SK-N-SH (cell line): Measurements from ENCODE around the gene KIF25. TPM values are rescaled to one million over a fixed set of nuclear protein-coding genes. Genes with fewer than 3 reads are reported as not detected.

ENCODE experiments used
- CTCF ChIA-PET: fragments of 300-600, 350-600 bp; formaldehyde crosslinking; extraction: SDS; loops from one replicate; lab custom pipeline; 2021; lab: Yijun Ruan, JAX
- POLR2A ChIA-PET: fragments of 350-600 bp; sonication (Branson Sonifier 250); formaldehyde crosslinking; extraction: SDS; loops from one replicate; lab custom pipeline; 2020; ENCODE audit warnings: antibody characterized with exemption, inconsistent platforms; lab: Yijun Ruan, JAX
- DNase-seq: peaks from one replicate; pipeline ENCODE4 v3.0.0; 2012
- H2AFZ ChIP-seq: fragments of 200-600 bp; sonication (generic); 2 replicates; pipeline ENCODE4 v1.8.1; 2016; ENCODE audit warnings: antibody characterized with exemption, mild to moderate bottlenecking, low read depth
- H3F3A ChIP-seq: fragments of 200-600 bp; sonication (generic); replicated peaks from 2 replicates; pipeline ENCODE3; 2016; ENCODE audit warnings: antibody characterized with exemption, mild to moderate bottlenecking; ENCODE audit not compliant: insufficient read depth
- H3K27ac ChIP-seq, 2 experiments: fragments of 200-500 bp in 1 of 2; fragments of 200-600 bp in 1 of 2; sonication (Bioruptor generic) in 1 of 2; sonication (generic), shearing (Covaris generic) in 1 of 2; 2 replicates each; pipeline versions ENCODE4 v1.5.1 to v1.6.1; 2014 to 2016; ENCODE audit warnings: low read depth in 2 of 2, inconsistent platforms in 1 of 2, low read length in 1 of 2, mild to moderate bottlenecking in 1 of 2, mixed read lengths in 1 of 2
- H3K27me3 ChIP-seq: fragments of 200-600 bp; sonication (generic), shearing (Covaris generic); 2 replicates; pipeline ENCODE4 v1.6.1; 2016; ENCODE audit warnings: mixed run types; ENCODE audit not compliant: insufficient read depth
- H3K36me3 ChIP-seq, 2 experiments: fragments of 200-500 bp in 1 of 2; fragments of 200-600 bp in 1 of 2; sonication (Bioruptor generic) in 1 of 2; sonication (generic) in 1 of 2; replicated peaks in 1 of 2; 2 replicates each; pipeline versions ENCODE3 to v1.5.1; 2014 to 2016; ENCODE audit warnings: low read length in 1 of 2, mild to moderate bottlenecking in 1 of 2; ENCODE audit not compliant: insufficient read depth in 2 of 2, control insufficient read depth in 1 of 2
- H3K4me1 ChIP-seq, 2 experiments: fragments of 200-500 bp in 1 of 2; fragments of 200-600 bp in 1 of 2; sonication (Bioruptor generic) in 1 of 2; sonication (generic), shearing (Covaris generic) in 1 of 2; 2 replicates each; pipeline versions ENCODE4 v1.5.1 to v1.6.1; 2014 to 2016; ENCODE audit warnings: low read depth in 1 of 2, low read length in 1 of 2, mixed run types in 1 of 2; ENCODE audit not compliant: insufficient read depth in 2 of 2, control insufficient read depth in 1 of 2
- H3K4me2 ChIP-seq: fragments of 200-600 bp; sonication (generic), shearing (Covaris generic); 2 replicates; pipeline ENCODE4 v1.6.1; 2017; ENCODE audit warnings: mixed run types
- H3K4me3 ChIP-seq, 2 experiments: fragments of 200-500 bp in 1 of 2; fragments of 200-600 bp in 1 of 2; sonication (Bioruptor generic) in 1 of 2; sonication (generic), shearing (Covaris generic) in 1 of 2; 2 replicates each; pipeline versions ENCODE4 v1.5.1 to v1.8.1; 2014 to 2016; ENCODE audit warnings: low read depth in 2 of 2, inconsistent platforms in 1 of 2, low read length in 1 of 2, mild to moderate bottlenecking in 1 of 2, mixed read lengths in 1 of 2, moderate library complexity in 1 of 2
- H3K79me2 ChIP-seq: fragments of 200-600 bp; sonication (generic); 2 replicates; pipeline ENCODE4 v1.8.1; 2017; ENCODE audit warnings: mild to moderate bottlenecking; ENCODE audit not compliant: insufficient read depth
- H3K9ac ChIP-seq: fragments of 200-600 bp; sonication (generic); 2 replicates; pipeline ENCODE4 v1.6.1; 2017; ENCODE audit warnings: mixed run types
- H3K9me2 ChIP-seq: fragments of 200-600 bp; sonication (generic); 2 replicates; pipeline ENCODE4 v1.6.1; 2017; ENCODE audit warnings: mixed run types
- H3K9me3 ChIP-seq: fragments of 200-600 bp; sonication (generic); 2 replicates; pipeline ENCODE4 v1.6.1; 2017; ENCODE audit warnings: mixed run types, mild to moderate bottlenecking, moderate library complexity
- H4K20me1 ChIP-seq: fragments of 200-600 bp; sonication (generic); 2 replicates; pipeline ENCODE4 v1.6.1; 2017; ENCODE audit warnings: mild to moderate bottlenecking, mixed run types; ENCODE audit not compliant: insufficient read depth
- CHD2 ChIP-seq: fragments of 150-350 bp; IDR thresholded peaks from 2 replicates; pipeline ENCODE4 v1.6.1; 2018; ENCODE audit warnings: low read length; ENCODE audit not compliant: partially characterized antibody
- EP300 ChIP-seq, 2 experiments: IDR thresholded peaks; 2 replicates each; pipeline versions ENCODE4 v1.4.0 to v1.6.1; 2012; ENCODE audit warnings: borderline replicate concordance in 1 of 2, low read depth in 1 of 2, low read length in 1 of 2
- EZH2phosphoT487 ChIP-seq: fragments of 200-600 bp; sonication (generic); IDR thresholded peaks from 2 replicates; pipeline ENCODE4 v1.6.1; 2017; ENCODE audit warnings: low read depth, mixed run types, mild to moderate bottlenecking, antibody characterized with exemption, moderate library complexity, borderline replicate concordance
- FOSL2 ChIP-seq: IDR thresholded peaks from 2 replicates; pipeline ENCODE4 v1.4.0; 2012; ENCODE audit warnings: low read depth, mild to moderate bottlenecking, moderate library complexity, borderline replicate concordance
- FOXM1 ChIP-seq: IDR thresholded peaks from 2 replicates; pipeline ENCODE4 v1.4.0; 2012; ENCODE audit warnings: low read depth, mild to moderate bottlenecking
- GATA2 ChIP-seq: sonication (generic); formaldehyde crosslinking; IDR thresholded peaks from 2 replicates; pipeline ENCODE4 v1.5.0; 2020; ENCODE audit warnings: mild to moderate bottlenecking, missing genetic modification reagents
- JUND ChIP-seq: IDR thresholded peaks from 2 replicates; pipeline ENCODE4 v1.4.0; 2012
- MXI1 ChIP-seq: IDR thresholded peaks from 2 replicates; pipeline ENCODE4 v1.6.1; 2012; ENCODE audit warnings: mild to moderate bottlenecking, low read depth, low read length, improper control_type of control experiment
- PBX3 ChIP-seq: IDR thresholded peaks from 2 replicates; pipeline ENCODE4; 2012
- RAD21 ChIP-seq: IDR thresholded peaks from 2 replicates; pipeline ENCODE4 v1.6.1; 2012; ENCODE audit warnings: mild to moderate bottlenecking, low read length
- RCOR1 ChIP-seq: fragments of 150-350 bp; IDR thresholded peaks from 2 replicates; pipeline ENCODE4 v1.6.1; 2017; ENCODE audit warnings: antibody characterized with exemption, low read length
- REST ChIP-seq: IDR thresholded peaks from 2 replicates; pipeline ENCODE4 v1.6.1; 2012; ENCODE audit warnings: mild to moderate bottlenecking, low read depth, low read length, moderate library complexity
- RFX5 ChIP-seq: IDR thresholded peaks from 2 replicates; pipeline ENCODE4 v1.6.1; 2012; ENCODE audit warnings: mild to moderate bottlenecking, improper control_type of control experiment, low read length
- TAF1 ChIP-seq: IDR thresholded peaks from 2 replicates; pipeline ENCODE4 v1.6.1; 2012; ENCODE audit warnings: low read depth, mild to moderate bottlenecking, low read length, moderate library complexity, borderline replicate concordance
- TEAD4 ChIP-seq: IDR thresholded peaks from 2 replicates; pipeline ENCODE4 v1.4.0; 2012; ENCODE audit warnings: mild to moderate bottlenecking, borderline replicate concordance; ENCODE audit not compliant: insufficient read depth
- WGBS: methylation state at CpG from one replicate; pipeline ENCODE4 v1.1.6; 2017; ENCODE audit warnings: low lambda C conversion rate; 5-methylcytosine and 5-hydroxymethylcytosine counted together
- polyA plus RNA-seq, 3 experiments: library from polyadenylated mRNA; depleted of rRNA; stranded (reverse); fragments of >200 nt; gene quantifications; 2 replicates each; pipeline ENCODE4 v1.2.3, GENCODE V29; 2012

The KIF25 gene
- polyA plus RNA-seq, 1 of the 3 experiments (the other 2 are of a cell fraction) = not detected

DNA sequence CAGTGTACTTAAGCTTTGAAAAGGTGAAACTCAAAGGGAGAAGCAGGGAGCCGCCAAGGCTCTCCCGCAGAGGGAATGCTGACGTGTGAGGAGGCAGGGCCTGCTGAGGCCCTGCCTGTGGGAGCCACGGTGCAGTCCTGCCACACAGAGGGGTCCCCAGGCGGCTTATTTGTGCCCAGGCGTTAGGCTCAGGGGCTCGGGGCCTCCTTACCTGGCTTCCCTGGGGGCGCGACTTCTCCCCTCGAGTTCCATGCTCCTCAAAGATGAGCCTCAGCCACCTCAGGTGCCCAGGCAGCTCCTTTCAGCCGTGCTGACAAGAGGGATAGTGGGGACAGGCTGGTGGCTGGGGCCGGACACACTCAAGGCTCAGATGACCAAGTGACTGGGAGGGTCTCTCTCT lies 2.2 kb upstream of the KIF25 start:
- Histone ChIP-seq H3K79me2 (no peaks in the 10 kb centered on the region), H3K27ac (no peak overlapping the region), H3K36me3 (no peaks in the 10 kb centered on the region), H3K27me3 (no peaks in the 10 kb centered on the region), H3K9me2 (no peaks in the 10 kb centered on the region), H3K4me3 (no peak overlapping the region), H3F3A (no peaks in the 10 kb centered on the region), H3K9ac (no peak overlapping the region), H3K9me3 (no peaks in the 10 kb centered on the region), H4K20me1 (no peaks in the 10 kb centered on the region), H3K4me1 (no peaks in the 10 kb centered on the region; a peak in 1 of 4 replicates), H2AFZ (no peak overlapping the region), H3K4me2 (no peak overlapping the region)
- TF ChIP-seq FOSL2 = no peak
- no peak for TF ChIP-seq RCOR1
- TF ChIP-seq FOXM1 = no peak
- TF ChIP-seq EZH2phosphoT487 = no peak
- TF ChIP-seq PBX3 = no peak
- TF ChIP-seq CHD2 = no peak
- no peak for TF ChIP-seq JUND
- no peak for TF ChIP-seq EP300 (IDR thresholded peaks at IDR 0.05; ENCODE audit: borderline replicate concordance in 1 of 2, low read depth in 1 of 2, low read length in 1 of 2)
- TF ChIP-seq RAD21 = no peak
- TF ChIP-seq RFX5 = no peak
- no peak for TF ChIP-seq GATA2 (CRISPR knock-in tag)
- TF ChIP-seq REST = no peak
- TF ChIP-seq MXI1 = no peak
- no peak for TF ChIP-seq TEAD4
- TF ChIP-seq TAF1 = no peak
- 77% methylated on average over 11 of the region's 12 CpGs for WGBS
- ChIA-PET POLR2A (no interaction called here), CTCF (no interaction called here)
- no peak for DNase-seq
